Esophagus (tissue), 2 donors: Measurements from ENCODE around the gene MEOX2. TPM values are rescaled to one million over a fixed set of nuclear protein-coding genes. Genes with fewer than 3 reads are reported as not detected.

Experiments
- H3K27ac ChIP-seq, 2 donors: one replicate each; pipeline ENCODE4 v1.5.1; 2013; ENCODE audit warnings: low read depth in 2 of 2, mild to moderate bottlenecking in 2 of 2, inconsistent platforms in 1 of 2, low read length in 1 of 2, moderate library complexity in 1 of 2
- H3K27me3 ChIP-seq, 2 donors: one replicate each; pipeline ENCODE4 v1.6.1; 2013; ENCODE audit warnings: low read length in 2 of 2, control low read depth in 1 of 2, mild to moderate bottlenecking in 1 of 2; ENCODE audit not compliant: insufficient read depth in 2 of 2, control insufficient read depth in 1 of 2
- H3K36me3 ChIP-seq, 2 donors: one replicate each; pipeline ENCODE4 v1.6.1; 2013; ENCODE audit warnings: low read length in 1 of 2; ENCODE audit not compliant: control insufficient read depth in 2 of 2, insufficient read depth in 2 of 2
- H3K4me1 ChIP-seq, 2 donors: one replicate each; pipeline ENCODE4 v1.6.1; 2013; ENCODE audit warnings: low read length in 1 of 2; ENCODE audit not compliant: control insufficient read depth in 2 of 2, insufficient read depth in 2 of 2
- H3K4me3 ChIP-seq, 2 donors: one replicate each; pipeline ENCODE4 v1.5.1; 2013; ENCODE audit warnings: low read length in 2 of 2, mild to moderate bottlenecking in 2 of 2, low read depth in 1 of 2, moderate library complexity in 1 of 2
- H3K9me3 ChIP-seq, 2 donors: one replicate each; pipeline ENCODE4 v1.6.1; 2013; ENCODE audit warnings: mild to moderate bottlenecking in 2 of 2, low read depth in 1 of 2, low read length in 1 of 2, moderate library complexity in 1 of 2; ENCODE audit not compliant: control insufficient read depth in 2 of 2, insufficient read depth in 1 of 2
- WGBS, 2 donors: extraction: QIAGEN DNeasy Blood & Tissue Kit; methylation state at CpG; one replicate each; pipeline ENCODE4 v1.1.7; 2013; 5-methylcytosine and 5-hydroxymethylcytosine counted together
- polyA plus RNA-seq, 2 donors: library from polyadenylated mRNA; stranded (reverse); fragments of 200-250 nt; gene quantifications; one replicate each; pipeline ENCODE4 v1.2.3, GENCODE V29; 2013
- donor health status: healthy with polysubstance abuse.
- donor health status: Bipolar disorder and iron deficiency.

MEOX2 gene
- polyA plus RNA-seq, 2 donors = 0.67 to 0.94 TPM

DNA sequence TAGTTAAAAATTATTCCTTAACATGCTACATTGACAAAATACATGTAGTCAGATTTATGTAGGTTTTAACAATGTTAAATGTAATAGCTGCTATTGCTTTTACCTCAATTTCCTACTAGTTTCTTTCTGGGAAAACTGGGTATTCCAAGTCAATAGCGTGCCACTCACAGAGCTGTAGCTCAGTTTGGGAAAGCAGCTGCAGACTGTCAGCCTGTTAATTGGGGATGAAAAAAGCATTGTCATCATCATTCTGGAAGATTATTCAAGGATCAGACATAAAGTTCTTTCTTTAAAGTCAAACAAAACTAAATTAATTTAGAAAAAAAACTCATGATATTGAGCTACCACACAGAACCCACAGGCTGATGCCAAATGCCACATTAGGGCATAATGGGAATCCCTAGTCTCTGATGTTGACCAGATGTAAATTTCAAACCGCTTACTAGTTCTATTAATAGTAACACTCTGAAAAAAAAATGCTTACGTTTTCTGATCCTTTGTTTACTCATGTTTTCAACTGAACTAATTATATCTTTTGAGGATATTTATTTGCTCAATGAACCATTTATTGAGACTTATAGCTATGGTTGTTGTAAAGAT is 105.0 kb downstream of the MEOX2 start:
- H3K27ac ChIP-seq = no peak overlapping the region
- H3K36me3 ChIP-seq = no peaks in the 10 kb centered on the region
- H3K4me3 ChIP-seq = no peak overlapping the region
- H3K9me3 ChIP-seq = peaks cover 0 to 3% of the 10 kb centered on the region in 2 donors
- 46 to 48% methylated on average over 3 of the region's 3 CpGs for WGBS, 2 donors
- no peaks in the 10 kb centered on the region for H3K27me3 ChIP-seq
- no peaks in the 10 kb centered on the region for H3K4me1 ChIP-seq

DNA sequence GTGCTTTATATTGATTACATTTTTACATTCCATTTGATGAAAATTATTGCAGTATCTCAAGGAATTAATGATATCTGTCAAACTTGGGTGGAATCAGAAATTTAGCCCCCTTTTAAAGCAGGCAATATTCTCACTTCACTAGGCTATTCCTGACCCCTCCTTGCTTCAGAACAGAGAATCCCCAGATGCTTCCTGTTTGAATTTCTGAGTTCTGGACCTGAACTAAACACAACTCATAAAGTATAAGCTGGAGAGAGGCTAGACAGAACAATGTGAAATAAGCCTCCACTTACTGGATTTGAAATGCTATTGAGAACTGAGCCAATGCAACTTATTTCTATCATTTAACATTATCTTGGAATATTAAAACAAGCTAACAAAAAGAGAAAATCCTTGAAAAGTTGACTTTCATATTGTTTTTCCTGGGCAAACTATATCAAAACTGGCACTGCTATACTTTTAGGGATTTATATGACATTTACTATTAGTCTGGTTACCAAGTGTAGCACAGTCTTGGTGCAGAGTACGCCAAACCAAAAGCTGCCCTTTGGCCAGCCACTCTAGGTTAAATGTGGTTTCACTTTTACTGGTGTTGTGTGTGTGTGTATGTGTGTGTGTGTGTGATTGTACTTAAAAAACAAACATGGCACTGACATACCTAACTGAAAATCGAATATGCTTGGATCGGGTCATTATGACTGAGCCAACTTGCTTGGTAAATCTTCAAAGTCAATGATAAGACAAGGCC is 105.7 kb downstream of the MEOX2 start:
- no peak overlapping the region for H3K4me3 ChIP-seq
- H3K36me3 ChIP-seq = no peaks in the 10 kb centered on the region
- no peaks in the 10 kb centered on the region for H3K4me1 ChIP-seq
- H3K27ac ChIP-seq = no peak overlapping the region
- no peaks in the 10 kb centered on the region for H3K27me3 ChIP-seq
- 64 to 84% methylated on average over 3 of the region's 3 CpGs for WGBS, 2 donors
- H3K9me3 ChIP-seq = peaks cover 0 to 3% of the 10 kb centered on the region in 2 donors

DNA sequence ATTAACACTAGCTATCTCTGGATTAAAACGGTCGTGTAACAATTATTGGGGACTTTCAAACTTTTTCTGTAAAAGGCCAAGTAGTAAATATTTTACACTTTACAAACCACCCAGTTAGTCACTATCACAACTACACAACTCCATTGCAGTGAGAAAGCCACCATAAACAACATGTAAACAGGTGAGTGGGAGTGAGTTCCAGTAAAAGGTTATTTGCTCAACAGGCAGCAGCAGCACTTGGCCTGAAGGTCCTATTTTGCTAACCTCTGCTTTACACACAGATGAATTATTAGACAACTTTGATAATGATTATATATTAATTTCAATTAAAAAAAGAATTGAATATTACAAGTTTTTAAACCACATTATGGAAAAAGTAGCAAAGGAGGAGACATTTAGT is 108.9 kb downstream of the MEOX2 start:
- Histone ChIP-seq H3K27me3 (no peaks in the 10 kb centered on the region), H3K27ac (no peak overlapping the region)

GRCh38 chr7:15571301-15571878 is 115.1 kb downstream of the MEOX2 start:
- 24 to 39% methylated on average over 3 of the region's 3 CpGs for WGBS, 2 donors

More for the DNA sequence above, 108.9 kb downstream of the MEOX2 start:
- Histone ChIP-seq H3K9me3 (no peaks in the 10 kb centered on the region), H3K4me1 (no peaks in the 10 kb centered on the region), H3K36me3 (no peaks in the 10 kb centered on the region), H3K4me3 (no peak overlapping the region)
- WGBS, 2 donors = 89 to 94% methylated on average over 2 of the region's 2 CpGs

GRCh38 chr7:15567652-15568051 is 118.8 kb downstream of the MEOX2 start:
- Histone ChIP-seq H3K27ac (no peak overlapping the region), H3K4me1 (no peaks in the 10 kb centered on the region), H3K36me3 (no peaks in the 10 kb centered on the region), H3K27me3 (no peaks in the 10 kb centered on the region), H3K9me3 (no peaks in the 10 kb centered on the region), H3K4me3 (no peak overlapping the region)
- WGBS, 2 donors = 35 to 37% methylated on average over 2 of the region's 2 CpGs

More at GRCh38 chr7:15571301-15571878, 115.1 kb downstream of the MEOX2 start:
- Histone ChIP-seq H3K27ac (no peak overlapping the region), H3K4me1 (no peaks in the 10 kb centered on the region), H3K9me3 (no peaks in the 10 kb centered on the region), H3K4me3 (no peak overlapping the region), H3K36me3 (no peaks in the 10 kb centered on the region), H3K27me3 (no peaks in the 10 kb centered on the region)

DNA sequence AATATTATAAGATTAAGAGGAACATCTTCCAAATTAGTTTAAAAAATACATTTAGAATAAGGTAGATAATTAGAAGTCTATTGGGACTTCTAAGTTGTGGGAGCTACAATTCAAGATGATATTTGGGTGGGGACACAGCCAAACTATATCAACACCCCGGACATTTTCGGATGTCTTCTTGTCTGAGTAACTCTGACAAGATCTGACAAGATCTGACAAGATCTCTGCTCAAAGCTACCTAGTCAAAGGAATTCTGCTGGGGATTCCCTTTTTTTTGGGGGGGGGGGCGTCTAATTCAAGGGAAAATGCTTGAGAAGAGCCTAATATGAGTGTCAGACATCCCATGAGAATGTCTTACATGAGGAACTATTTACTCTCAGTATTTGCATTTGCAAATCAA is 119.4 kb downstream of the MEOX2 start:
- Histone ChIP-seq H3K27me3 (no peaks in the 10 kb centered on the region), H3K4me3 (no peak overlapping the region), H3K27ac (no peak overlapping the region), H3K4me1 (no peaks in the 10 kb centered on the region), H3K9me3 (no peaks in the 10 kb centered on the region), H3K36me3 (no peaks in the 10 kb centered on the region)
- 45 to 49% methylated on average over 3 of the region's 3 CpGs for WGBS, 2 donors

- 87 to 88% methylated on average over 5 of the region's 5 CpGs for WGBS, 2 donors
- Histone ChIP-seq H3K27ac (no peak overlapping the region), H3K9me3 (no peaks in the 10 kb centered on the region), H3K36me3 (no peaks in the 10 kb centered on the region), H3K4me3 (no peak overlapping the region), H3K4me1 (no peaks in the 10 kb centered on the region), H3K27me3 (no peaks in the 10 kb centered on the region)
These were observed 120.0 kb downstream of the MEOX2 start for GRCh38 chr7:15566476-15566875.

DNA sequence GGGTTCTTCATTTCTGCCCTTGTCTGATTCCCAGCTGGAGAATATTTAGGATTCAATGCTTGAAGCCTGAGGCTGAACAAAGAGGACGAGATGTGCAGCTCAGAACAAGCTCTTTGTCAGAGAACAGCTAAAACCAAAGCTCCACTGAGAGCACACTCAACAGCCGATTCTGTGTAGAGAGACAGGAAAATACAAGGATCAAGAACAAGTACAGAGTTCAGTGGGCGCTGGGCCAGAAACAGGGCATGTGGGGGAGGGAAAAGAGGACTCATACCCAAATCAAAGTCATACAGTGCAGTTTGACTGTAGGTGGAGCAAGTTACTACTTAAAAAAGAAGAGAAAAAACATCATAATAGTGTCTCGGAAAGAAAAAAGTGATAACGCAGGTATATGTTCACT is 124.6 kb downstream of the MEOX2 start, which contains the start of gene AGMO:
TSS of gene AGMO (minus strand) at position 181 of the 400 bp plus-strand sequence.
- no peaks in the 10 kb centered on the region for H3K9me3 ChIP-seq
- H3K36me3 ChIP-seq = no peaks in the 10 kb centered on the region
- H3K27ac ChIP-seq = no peak within 1 kb of the TSS
- H3K4me1 ChIP-seq = no peaks in the 10 kb centered on the region
- WGBS, 2 donors = 43 to 45% methylated on average over 5 of the region's 5 CpGs
- no peak within 1 kb of the TSS for H3K4me3 ChIP-seq
- H3K27me3 ChIP-seq = no peaks in the 10 kb centered on the region
